Fibroblast of skin of left biceps (primary cell): ENCODE results near the gene ETDC.

ENCODE experiments used
- DNase-seq, 2 experiments: peaks; one replicate each; pipeline ENCODE4 v3.0.0-alpha.2; 2013; ENCODE audit warnings: low read depth in 2 of 2

Gene ETDC

DNA sequence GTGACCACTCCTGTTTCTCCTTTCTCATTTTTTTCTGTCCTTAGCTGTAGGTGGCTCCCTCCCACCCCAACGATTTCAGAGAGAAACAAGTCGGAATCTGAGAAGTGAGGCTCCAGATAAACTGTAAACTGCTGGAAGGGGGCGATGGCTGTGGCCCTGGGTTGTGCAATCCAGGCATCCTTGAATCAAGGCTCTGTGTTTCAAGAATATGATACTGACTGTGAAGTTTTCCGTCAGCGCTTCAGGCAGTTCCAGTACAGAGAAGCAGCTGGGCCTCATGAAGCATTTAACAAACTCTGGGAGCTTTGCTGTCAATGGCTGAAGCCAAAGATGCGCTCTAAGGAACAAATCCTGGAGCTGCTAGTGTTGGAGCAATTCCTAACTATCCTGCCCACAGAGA is 37.7 kb downstream of the ETDC start:
- DNase-seq, result no peak

DNA sequence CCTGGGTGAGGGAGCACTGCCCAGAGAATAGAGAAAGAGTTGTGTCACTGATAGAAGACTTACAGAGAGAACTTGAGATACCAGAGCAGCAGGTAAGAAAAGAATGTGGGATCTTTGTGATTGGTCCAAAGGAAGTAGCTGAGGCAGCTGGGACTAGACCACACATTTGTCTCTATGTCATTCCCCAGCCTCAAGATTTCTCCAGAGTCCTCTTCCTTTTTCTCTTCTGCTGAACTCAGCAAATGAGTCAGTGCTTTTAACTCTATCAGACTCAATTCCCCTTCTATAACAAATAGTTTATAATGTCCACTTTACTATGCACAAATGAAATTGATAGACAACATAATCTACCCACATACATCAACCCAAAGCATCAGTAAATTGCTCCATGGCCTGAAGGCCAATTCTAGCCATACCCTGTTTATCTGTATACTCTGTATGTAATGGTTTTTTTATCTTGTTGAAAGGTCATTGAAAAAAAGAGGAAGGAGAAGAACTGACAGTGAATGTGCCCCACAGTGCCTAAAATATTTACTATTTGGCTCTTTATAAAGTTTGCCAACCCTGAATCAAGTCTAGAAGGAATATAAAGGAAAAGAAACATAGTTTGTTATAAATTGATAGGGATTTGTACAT is 38.2 kb downstream of the ETDC start:
- no peak for DNase-seq

DNA sequence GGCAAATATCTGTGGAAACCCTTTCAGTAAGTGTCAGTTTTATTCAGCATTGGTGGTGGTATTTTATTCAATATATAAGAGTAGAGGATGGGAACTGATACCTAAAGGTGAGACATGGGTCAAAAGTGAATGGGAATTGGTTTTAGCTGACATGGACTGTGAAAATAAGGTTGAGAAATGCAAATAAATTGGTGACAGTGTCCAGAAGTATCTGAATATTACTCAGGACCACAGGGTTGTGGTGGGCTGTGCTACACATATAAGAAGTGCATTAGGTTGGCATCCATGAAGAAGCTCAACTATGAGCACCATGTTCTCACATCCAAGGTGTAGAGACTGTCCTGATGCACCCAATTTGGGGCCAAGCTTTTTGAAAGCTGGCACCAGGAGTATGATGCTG is 45.0 kb downstream of the ETDC start:
- no peak for DNase-seq
